A549 (cell line): Measurements from ENCODE around the gene SBK2. TPM values are rescaled to one million over a fixed set of nuclear protein-coding genes. Genes with fewer than 3 reads are reported as not detected.

ENCODE experiments used
- ATAC-seq, 2 experiments: fragments of 200-7000 bp in 1 of 2; fragments of >200 bp in 1 of 2; cut with Nextera tagmentation in 1 of 2; cut with Tn5 transposase in 1 of 2; 3 replicates each; pipeline versions ENCODE4 v1.8.0 to v1.9.1; 2018 to 2020; ENCODE audit warnings: mild to moderate bottlenecking in 1 of 2, moderate library complexity in 1 of 2
- CTCF ChIA-PET: fragments of 300-600 bp; sonication (Branson Sonifier 250); formaldehyde crosslinking; extraction: SDS; loops from one replicate; lab custom pipeline; 2021; ENCODE audit warnings: antibody characterized with exemption, inconsistent platforms; lab: Yijun Ruan, JAX
- POLR2A ChIA-PET: fragments of 350-600 bp; formaldehyde crosslinking; extraction: SDS; loops from one replicate; lab custom pipeline; 2021; ENCODE audit warnings: antibody characterized with exemption, inconsistent platforms; lab: Yijun Ruan, JAX
- DNase-seq, 2 experiments: peaks; one replicate each; pipeline versions ENCODE4 v3.0.0 to v3.0.0-alpha.2; 2011 to 2016; ENCODE audit warnings: low read depth in 1 of 2, low spot score in 1 of 2
- FAIRE-seq: peaks from 2 replicates; lab custom pipeline; 2011; peaks lifted over from hg19 to GRCh38; lab: Jason Lieb, UNC
- H3K27ac ChIP-seq, 2 experiments: fragments of >200 bp; sonication (Bioruptor Twin); formaldehyde crosslinking; 3 replicates each; pipeline ENCODE4 v1.5.1; 2016 to 2017
- H3K4me1 ChIP-seq: fragments of >200 bp; sonication (Bioruptor Twin); formaldehyde crosslinking; 3 replicates; pipeline ENCODE4 v1.6.1; 2016
- H3K4me2 ChIP-seq: fragments of >200 bp; sonication (Bioruptor Twin); formaldehyde crosslinking; 3 replicates; pipeline ENCODE4 v1.6.1; 2016
- H3K4me3 ChIP-seq: fragments of >200 bp; sonication (Bioruptor Twin); formaldehyde crosslinking; 3 replicates; pipeline ENCODE4 v1.5.1; 2016
- H3K9me3 ChIP-seq: fragments of >200 bp; sonication (Bioruptor Twin); formaldehyde crosslinking; 3 replicates; pipeline ENCODE4 v1.6.1; 2016
- CBX8 ChIP-seq: fragments of 200-600 bp; sonication (generic); IDR thresholded peaks from 2 replicates; pipeline ENCODE4 v1.6.1; 2016
- CHD2 ChIP-seq: fragments of 150-350 bp; IDR thresholded peaks from 2 replicates; pipeline ENCODE4 v1.6.1; 2014; ENCODE audit warnings: low read length; ENCODE audit not compliant: partially characterized antibody
- ESRRA ChIP-seq: fragments of 150-350 bp; IDR thresholded peaks from 2 replicates; pipeline ENCODE4 v1.6.1; 2014; ENCODE audit warnings: mild to moderate bottlenecking, low read length, borderline replicate concordance
- FOSB ChIP-seq: fragments of 250-450 bp; sonication (Bioruptor Pico); IDR thresholded peaks from 2 replicates; pipeline ENCODE4 v1.5.0; 2020; ENCODE audit warnings: mild to moderate bottlenecking, moderate library complexity
- FOSL2 ChIP-seq, 2 experiments: fragments of 450-650 bp in 1 of 2; fragments of >200 bp in 1 of 2; sonication (Bioruptor Twin) in 1 of 2; formaldehyde crosslinking; IDR thresholded peaks; 2 replicates each; pipeline versions ENCODE4 v1.5.0 to v1.6.1; 2016 to 2020; ENCODE audit warnings: mild to moderate bottlenecking in 1 of 2, moderate library complexity in 1 of 2
- GATA3 ChIP-seq: IDR thresholded peaks from 2 replicates; pipeline ENCODE4 v1.6.1; 2012; ENCODE audit warnings: borderline replicate concordance
- HEYL ChIP-seq: fragments of 250-450 bp; sonication (Bioruptor Pico); IDR thresholded peaks from 2 replicates; pipeline ENCODE4 v1.8.0; 2021; ENCODE audit warnings: mild to moderate bottlenecking, moderate library complexity
- HOXB13 ChIP-seq: fragments of 250-450 bp; sonication (Bioruptor Pico); IDR thresholded peaks from 2 replicates; pipeline ENCODE4 v1.5.0; 2020; ENCODE audit warnings: low read depth, mild to moderate bottlenecking, moderate library complexity
- HOXB5 ChIP-seq: fragments of 250-450 bp; sonication (Bioruptor Pico); IDR thresholded peaks from 2 replicates; pipeline ENCODE4 v1.5.0; 2020; ENCODE audit warnings: mild to moderate bottlenecking, moderate library complexity
- JUN ChIP-seq, 2 experiments: fragments of >200 bp; sonication (Bioruptor Twin); formaldehyde crosslinking; IDR thresholded peaks; 2 replicates in 1 of 2; 3 replicates in 1 of 2; pipeline ENCODE4 v1.6.1; 2016 to 2017
- KDM5A ChIP-seq: fragments of 200-600 bp; sonication (generic); IDR thresholded peaks from 2 replicates; pipeline ENCODE4 v1.6.1; 2016; ENCODE audit warnings: antibody characterized with exemption, mild to moderate bottlenecking
- NFE2L2 ChIP-seq: fragments of 150-350 bp; conservative IDR thresholded peaks from 2 replicates; pipeline ENCODE4 v1.6.1; 2014; ENCODE audit warnings: low read length
- PHF8 ChIP-seq: fragments of 200-600 bp; sonication (generic); IDR thresholded peaks from 2 replicates; pipeline ENCODE4 v1.6.1; 2016; ENCODE audit warnings: low read depth, mild to moderate bottlenecking, antibody characterized with exemption, moderate library complexity, borderline replicate concordance
- RCOR1 ChIP-seq: fragments of 150-350 bp; IDR thresholded peaks from 2 replicates; pipeline ENCODE4 v1.6.1; 2014; ENCODE audit warnings: antibody characterized with exemption, low read length, low read depth
- SREBF2 ChIP-seq: fragments of 450-650 bp; IDR thresholded peaks from 2 replicates; pipeline ENCODE4 v1.6.1; 2014; ENCODE audit warnings: mild to moderate bottlenecking, moderate library complexity
- TFCP2L1 ChIP-seq: fragments of 250-450 bp; sonication (Bioruptor Pico); IDR thresholded peaks from 2 replicates; pipeline ENCODE4 v1.5.0; 2021; ENCODE audit warnings: mild to moderate bottlenecking
- ZFP36 ChIP-seq: fragments of 450-650 bp; IDR thresholded peaks from 2 replicates; pipeline ENCODE4 v1.6.1; 2014; ENCODE audit warnings: borderline replicate concordance; ENCODE audit not compliant: partially characterized antibody
- WGBS: methylation state at CpG from one replicate; pipeline ENCODE4 v1.1.6; 2017; ENCODE audit errors: missing lambda C conversion rate; 5-methylcytosine and 5-hydroxymethylcytosine counted together
- polyA plus RNA-seq, 4 experiments: library from polyadenylated mRNA; depleted of rRNA in 3 of 4; stranded (reverse); fragments of >200 nt; fragmentation: RNase III in 1 of 4; extraction: RNeasy Plus Mini Kit Qiagen cat#74134 plus additional on column Dnase treatment in 1 of 4; gene quantifications; 2 replicates in 3 of 4; 3 replicates in 1 of 4; pipeline ENCODE4 v1.2.3, GENCODE V29; 2011 to 2017
- TF ChIP-seq, protein P1 (sequence below): fragments of 450-650 bp; IDR thresholded peaks from 2 replicates; pipeline ENCODE4 v1.6.1; 2014; ENCODE audit warnings: antibody characterized with exemption
- TF ChIP-seq, protein P2 (sequence below): fragments of 250-450 bp; sonication (Bioruptor Pico); IDR thresholded peaks from 2 replicates; pipeline ENCODE4 v1.5.0; 2020; ENCODE audit warnings: low read depth, mild to moderate bottlenecking, moderate library complexity
- TF ChIP-seq, protein P3 (sequence below): fragments of 150-350 bp; IDR thresholded peaks from 2 replicates; pipeline ENCODE4 v1.6.1; 2014; ENCODE audit warnings: low read depth, mild to moderate bottlenecking, low read length
- TF ChIP-seq, protein P4 (sequence below): IDR thresholded peaks from 2 replicates; pipeline ENCODE4 v1.6.1; 2012
- TF ChIP-seq, protein P5 (sequence below): fragments of >200 bp; sonication (Bioruptor Twin); formaldehyde crosslinking; IDR thresholded peaks from 3 replicates; pipeline ENCODE4 v1.5.1; 2016

Gene SBK2
- polyA plus RNA-seq, 2 of the 4 experiments (the other 2 are of a cell fraction): 0.89 to 1.1 TPM

DNA sequence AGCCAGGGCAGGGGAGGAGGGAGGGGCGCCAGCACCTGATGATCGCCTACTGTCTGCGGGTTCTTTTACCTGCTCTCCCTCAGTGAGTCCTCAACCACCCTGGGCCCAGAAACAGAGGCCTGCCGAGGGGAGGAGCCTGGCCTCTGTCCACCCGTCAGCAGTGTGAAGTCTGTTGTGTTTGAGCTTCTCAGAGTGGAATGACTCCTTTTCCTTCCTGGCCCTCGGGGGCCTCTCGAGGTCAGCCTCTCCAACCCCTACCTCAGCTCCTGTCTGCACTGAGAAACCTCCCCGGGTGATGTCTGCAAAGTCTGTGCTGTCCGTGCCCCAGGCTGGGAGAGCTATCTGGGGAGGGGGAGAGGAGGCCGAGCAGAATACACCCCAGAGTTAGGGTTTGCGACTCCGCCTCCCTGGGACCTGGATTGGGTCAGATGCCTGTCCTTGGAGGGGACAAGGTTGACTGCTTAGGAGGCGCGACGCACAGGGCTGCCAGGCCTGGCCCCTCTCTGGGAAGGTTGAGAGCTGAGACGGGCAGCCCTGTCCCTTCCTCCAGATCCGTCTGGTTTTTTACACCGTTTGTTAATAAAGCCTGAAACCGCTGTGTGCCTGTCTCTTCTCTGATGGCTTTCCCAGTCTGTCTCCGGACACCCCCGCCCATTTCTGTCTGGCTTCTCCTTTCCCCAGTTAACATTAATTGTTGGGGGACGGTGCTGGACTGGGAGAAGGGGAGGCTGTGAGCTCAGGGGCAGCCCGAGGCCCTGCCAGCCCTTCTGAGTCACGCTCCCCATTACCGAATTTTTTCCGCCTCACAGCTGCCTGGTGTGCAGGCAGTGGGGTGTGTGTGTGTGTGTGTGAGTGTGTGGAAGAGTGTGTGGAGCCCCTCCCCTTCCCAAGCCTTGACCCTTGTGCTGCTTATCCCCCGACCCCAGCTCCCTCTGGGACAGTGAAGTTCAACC, 49.7 kb downstream of the SBK2 start:
- peaks cover 61% of the 10 kb centered on the region for H3K4me1 ChIP-seq
- TF ChIP-seq NFE2L2 (no peak), SREBF2 (no peak), KDM5A (no peak), RCOR1 (no peak), CHD2 (no peak), GATA3 (peak; percentile 45; the same call in 1 of the 2 replicates), FOSB (CRISPR knock-in tag) (no peak), HOXB13 (CRISPR knock-in tag) (no peak), PHF8 (no peak), FOSL2 (IDR thresholded peaks at IDR 0.05) (no peak), FOSL2 (CRISPR knock-in tag; IDR thresholded peaks at IDR 0.05) (peak; percentile 79), JUN (IDR thresholded peaks at IDR 0.05) (no peak), ESRRA (no peak), HOXB5 (CRISPR knock-in tag) (no peak), CBX8 (no peak), HEYL (CRISPR knock-in tag) (no peak), TFCP2L1 (CRISPR knock-in tag) (no peak), ZFP36 (no peak)
- TF ChIP-seq, protein P1, sequence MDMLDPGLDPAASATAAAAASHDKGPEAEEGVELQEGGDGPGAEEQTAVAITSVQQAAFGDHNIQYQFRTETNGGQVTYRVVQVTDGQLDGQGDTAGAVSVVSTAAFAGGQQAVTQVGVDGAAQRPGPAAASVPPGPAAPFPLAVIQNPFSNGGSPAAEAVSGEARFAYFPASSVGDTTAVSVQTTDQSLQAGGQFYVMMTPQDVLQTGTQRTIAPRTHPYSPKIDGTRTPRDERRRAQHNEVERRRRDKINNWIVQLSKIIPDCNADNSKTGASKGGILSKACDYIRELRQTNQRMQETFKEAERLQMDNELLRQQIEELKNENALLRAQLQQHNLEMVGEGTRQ: no peak
- TF ChIP-seq, protein P2, sequence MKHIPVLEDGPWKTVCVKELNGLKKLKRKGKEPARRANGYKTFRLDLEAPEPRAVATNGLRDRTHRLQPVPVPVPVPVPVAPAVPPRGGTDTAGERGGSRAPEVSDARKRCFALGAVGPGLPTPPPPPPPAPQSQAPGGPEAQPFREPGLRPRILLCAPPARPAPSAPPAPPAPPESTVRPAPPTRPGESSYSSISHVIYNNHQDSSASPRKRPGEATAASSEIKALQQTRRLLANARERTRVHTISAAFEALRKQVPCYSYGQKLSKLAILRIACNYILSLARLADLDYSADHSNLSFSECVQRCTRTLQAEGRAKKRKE (CRISPR knock-in tag): 0 out of 2 replicates have a peak, but pooled peaks have one; percentile 60
- TF ChIP-seq, protein P3, sequence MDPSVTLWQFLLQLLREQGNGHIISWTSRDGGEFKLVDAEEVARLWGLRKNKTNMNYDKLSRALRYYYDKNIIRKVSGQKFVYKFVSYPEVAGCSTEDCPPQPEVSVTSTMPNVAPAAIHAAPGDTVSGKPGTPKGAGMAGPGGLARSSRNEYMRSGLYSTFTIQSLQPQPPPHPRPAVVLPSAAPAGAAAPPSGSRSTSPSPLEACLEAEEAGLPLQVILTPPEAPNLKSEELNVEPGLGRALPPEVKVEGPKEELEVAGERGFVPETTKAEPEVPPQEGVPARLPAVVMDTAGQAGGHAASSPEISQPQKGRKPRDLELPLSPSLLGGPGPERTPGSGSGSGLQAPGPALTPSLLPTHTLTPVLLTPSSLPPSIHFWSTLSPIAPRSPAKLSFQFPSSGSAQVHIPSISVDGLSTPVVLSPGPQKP: no peak
- TF ChIP-seq, protein P4, sequence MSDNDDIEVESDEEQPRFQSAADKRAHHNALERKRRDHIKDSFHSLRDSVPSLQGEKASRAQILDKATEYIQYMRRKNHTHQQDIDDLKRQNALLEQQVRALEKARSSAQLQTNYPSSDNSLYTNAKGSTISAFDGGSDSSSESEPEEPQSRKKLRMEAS: peak; percentile 75
- TF ChIP-seq, protein P5, sequence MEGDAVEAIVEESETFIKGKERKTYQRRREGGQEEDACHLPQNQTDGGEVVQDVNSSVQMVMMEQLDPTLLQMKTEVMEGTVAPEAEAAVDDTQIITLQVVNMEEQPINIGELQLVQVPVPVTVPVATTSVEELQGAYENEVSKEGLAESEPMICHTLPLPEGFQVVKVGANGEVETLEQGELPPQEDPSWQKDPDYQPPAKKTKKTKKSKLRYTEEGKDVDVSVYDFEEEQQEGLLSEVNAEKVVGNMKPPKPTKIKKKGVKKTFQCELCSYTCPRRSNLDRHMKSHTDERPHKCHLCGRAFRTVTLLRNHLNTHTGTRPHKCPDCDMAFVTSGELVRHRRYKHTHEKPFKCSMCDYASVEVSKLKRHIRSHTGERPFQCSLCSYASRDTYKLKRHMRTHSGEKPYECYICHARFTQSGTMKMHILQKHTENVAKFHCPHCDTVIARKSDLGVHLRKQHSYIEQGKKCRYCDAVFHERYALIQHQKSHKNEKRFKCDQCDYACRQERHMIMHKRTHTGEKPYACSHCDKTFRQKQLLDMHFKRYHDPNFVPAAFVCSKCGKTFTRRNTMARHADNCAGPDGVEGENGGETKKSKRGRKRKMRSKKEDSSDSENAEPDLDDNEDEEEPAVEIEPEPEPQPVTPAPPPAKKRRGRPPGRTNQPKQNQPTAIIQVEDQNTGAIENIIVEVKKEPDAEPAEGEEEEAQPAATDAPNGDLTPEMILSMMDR: no peak
- no peaks in the 10 kb centered on the region for H3K9me3 ChIP-seq
- ChIA-PET CTCF (interaction anchor here (1.0 to 17.3 kb wide), 10 partner anchors 11 to 346 kb away, joined by 3 to 219 read pairs (median 10); partner anchors contain the start of genes ZNF628 and ZNF865), POLR2A (interaction anchor here (1.0 to 4.1 kb wide), 3 partner anchors 11 to 119 kb away, joined by 3 to 53 read pairs (median 4); partner anchors contain the start of genes ZNF628 and ZNF865)
- H3K4me3 ChIP-seq: 0 out of 3 replicates have a peak overlapping the region, but pooled peaks have one; percentile 5
- WGBS: 33% methylated on average over 27 of the region's 27 CpGs
- peak; percentile 66 to 77 for DNase-seq
- H3K27ac ChIP-seq: peak overlapping the region; percentile 61 to 93
- peak; percentile 22 to 42; a peak in 5 of 6 replicates for ATAC-seq
- peak overlapping the region; percentile 97 for H3K4me2 ChIP-seq
- peak; percentile 18 for FAIRE-seq
